WI38 (cell line): ENCODE results near the gene NUMB.
A peak's percentile ranks its signal among the peaks of the same experiment; 100 is the strongest.
"Not testable (repeated sequence)": the region's sequence is repeated elsewhere in the genome, so short reads cannot be mapped to it uniquely, and the experiment has no call there.

ENCODE experiments used
- H3K4me3 ChIP-seq: 2 replicates; pipeline ENCODE4 v1.5.1; 2011; ENCODE audit warnings: low read depth, mild to moderate bottlenecking, control low read depth, low read length
- CTCF ChIP-seq: IDR thresholded peaks from 2 replicates; pipeline ENCODE4 v1.5.1; 2012; ENCODE audit warnings: low read depth, mild to moderate bottlenecking, control low read depth, low read length

NUMB gene

DNA sequence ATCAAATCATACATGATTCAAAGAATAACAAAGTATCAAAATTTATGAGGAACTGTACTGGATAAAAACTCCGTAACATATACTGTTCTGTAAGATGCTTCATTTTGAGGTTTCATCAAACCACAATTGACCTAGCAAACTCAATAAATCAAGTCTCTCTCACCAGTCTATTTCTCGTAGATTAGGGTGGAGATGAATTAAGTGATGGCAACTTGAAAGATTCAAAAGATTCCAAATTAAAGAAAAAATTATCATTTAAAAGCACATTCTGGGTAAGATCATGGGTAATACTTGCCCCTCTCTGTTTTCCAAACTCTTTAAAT, 146.7 kb downstream of the NUMB start:
- TF ChIP-seq CTCF = no peak
- H3K4me3 ChIP-seq = no peak overlapping the region

GRCh38 chr14:73309207-73309606, 149.1 kb downstream of the NUMB start:
- not testable (repeated sequence) for H3K4me3 ChIP-seq

DNA sequence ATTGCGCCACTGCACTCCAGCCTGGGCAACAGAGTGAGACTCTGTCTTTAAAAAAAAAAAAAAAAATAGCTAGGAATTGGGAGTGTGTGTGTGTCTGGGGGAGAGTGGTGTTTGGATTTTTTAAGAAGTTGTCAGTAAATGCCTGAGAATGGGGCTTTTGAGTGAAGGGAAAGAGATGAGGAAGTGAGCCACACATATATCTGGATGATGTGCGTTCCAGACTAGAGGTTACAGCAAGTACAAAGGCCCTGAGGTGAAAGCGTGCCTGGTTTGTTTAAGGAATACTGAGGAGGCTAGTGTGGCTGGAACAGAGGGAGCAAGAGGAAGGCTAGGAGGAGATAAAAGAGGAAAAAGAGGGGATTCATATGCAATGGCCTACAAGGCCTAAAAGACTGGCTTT, 151.1 kb downstream of the NUMB start:
- H3K4me3 ChIP-seq = no peak overlapping the region
- no peak for TF ChIP-seq CTCF

DNA sequence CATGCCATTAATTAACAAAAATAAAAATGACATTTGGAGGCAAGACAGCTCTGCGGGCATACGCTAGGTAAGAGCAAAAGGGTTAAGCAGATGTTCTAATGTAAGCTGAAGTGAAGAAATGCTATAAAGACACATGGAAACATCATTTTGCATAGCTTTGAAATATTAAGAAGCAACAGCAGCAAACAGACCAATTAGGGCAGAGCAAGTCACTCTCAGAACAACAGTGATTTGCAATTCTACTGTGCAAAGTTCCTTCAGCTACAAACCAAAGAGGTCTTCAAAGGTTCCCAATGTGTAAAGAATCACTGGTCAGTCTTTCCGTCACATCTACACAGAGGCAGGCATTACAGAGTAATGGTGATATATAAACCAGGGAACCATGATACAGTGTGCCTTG, 152.8 kb downstream of the NUMB start:
- H3K4me3 ChIP-seq = no peak overlapping the region
- TF ChIP-seq CTCF = no peak

DNA sequence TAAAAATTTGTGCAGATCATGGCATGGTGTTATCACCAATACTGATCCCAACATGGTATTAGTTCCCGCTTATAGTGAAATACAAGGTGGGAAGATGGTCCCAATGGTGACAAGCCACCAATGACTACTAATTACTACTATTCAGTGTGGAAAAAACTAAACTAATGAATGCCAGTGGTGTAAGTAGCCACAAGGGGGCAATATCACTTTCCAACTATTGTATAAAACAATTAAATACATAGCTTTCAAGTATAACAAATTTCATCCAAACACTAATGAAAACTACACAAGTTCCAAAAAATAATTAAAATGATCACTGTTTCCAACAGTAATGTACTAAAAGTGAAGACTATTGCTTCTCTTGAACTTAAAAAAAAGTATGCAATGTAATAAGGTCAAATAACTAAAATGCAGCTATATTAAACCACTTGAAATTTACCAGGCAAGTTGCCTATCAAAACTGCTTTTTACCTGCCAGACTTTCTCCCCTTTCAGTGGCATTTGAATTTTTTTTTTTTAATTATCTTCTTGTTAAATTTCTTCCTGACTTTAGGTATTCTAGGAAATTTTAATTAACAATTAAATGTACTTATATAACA, 163.0 kb downstream of the NUMB start:
- peak; percentile 39; the same call in 1 of the 2 replicates for TF ChIP-seq CTCF
- no peak overlapping the region for H3K4me3 ChIP-seq

- H3K4me3 ChIP-seq = no peak overlapping the region
- no peak for TF ChIP-seq CTCF
Observed at GRCh38 chr14:73293782-73294781, 164.3 kb downstream of the NUMB start.

DNA sequence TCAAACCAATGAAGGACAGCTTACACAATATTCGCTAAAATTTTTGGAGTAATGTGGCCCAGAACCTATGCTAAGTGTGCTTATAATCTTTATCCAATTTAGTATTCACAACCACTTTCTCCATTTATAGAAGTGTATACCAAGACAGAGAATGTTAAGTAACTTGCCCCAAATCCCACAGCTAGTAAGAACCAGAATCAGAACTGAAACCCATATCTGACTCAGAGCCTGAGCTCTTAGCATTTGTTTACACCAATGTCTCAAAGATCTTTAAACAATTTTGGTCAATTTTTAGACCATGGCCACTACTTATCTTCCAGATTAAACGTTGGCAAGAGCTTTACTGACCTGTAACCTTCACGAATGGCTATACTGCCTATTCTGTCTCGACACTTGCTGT, 168.1 kb downstream of the NUMB start:
- H3K4me3 ChIP-seq = no peak overlapping the region
- TF ChIP-seq CTCF = no peak
